HS-27A (cell line): ENCODE results near the gene PDE7B.
"Not testable (repeated sequence)": the region's sequence is repeated elsewhere in the genome, so short reads cannot be mapped to it uniquely, and the experiment has no call there.

Experiments used
- DNase-seq: peaks from one replicate; pipeline ENCODE4 v3.0.0-alpha.2; 2012; ENCODE audit warnings: low read depth, missing footprints

The PDE7B gene

GRCh38 chr6:135842618-135843392, 8.7 kb upstream of the PDE7B start:
- no peak for DNase-seq

GRCh38 chr6:135850882-135851281, 619 bp upstream of the PDE7B start:
- no peak for DNase-seq

- DNase-seq, result no peak
Observed at GRCh38 chr6:135852746-135853145, 1.2 kb downstream of the PDE7B start.

- DNase-seq, result no peak
Observed at GRCh38 chr6:135853227-135853626, 1.7 kb downstream of the PDE7B start.

GRCh38 chr6:135853986-135854385, 2.5 kb downstream of the PDE7B start:
- no peak for DNase-seq

- DNase-seq, result no peak
Observed at GRCh38 chr6:135854799-135855198, 3.3 kb downstream of the PDE7B start.

GRCh38 chr6:135858931-135859330, 7.4 kb downstream of the PDE7B start:
- no peak for DNase-seq

GRCh38 chr6:135860361-135860760, 8.9 kb downstream of the PDE7B start:
- DNase-seq, result no peak

GRCh38 chr6:135861189-135861588, 9.7 kb downstream of the PDE7B start:
- no peak for DNase-seq

- not testable (repeated sequence) for DNase-seq
Observed at GRCh38 chr6:135864929-135865328, 13.4 kb downstream of the PDE7B start.

- no peak for DNase-seq
Observed at GRCh38 chr6:135866445-135867123, 15.1 kb downstream of the PDE7B start.

GRCh38 chr6:135867332-135867731, 15.8 kb downstream of the PDE7B start:
- DNase-seq, result no peak

GRCh38 chr6:135869857-135870256, 18.4 kb downstream of the PDE7B start:
- no peak for DNase-seq

GRCh38 chr6:135870722-135871121, 19.2 kb downstream of the PDE7B start:
- no peak for DNase-seq

GRCh38 chr6:135871296-135871695, 19.8 kb downstream of the PDE7B start:
- DNase-seq, result peak; percentile 36

- DNase-seq, result peak; percentile 51
Observed at GRCh38 chr6:135871878-135872277, 20.4 kb downstream of the PDE7B start.

- DNase-seq, result no peak
Observed at GRCh38 chr6:135875446-135875845, 23.9 kb downstream of the PDE7B start.

GRCh38 chr6:135876058-135876457, 24.6 kb downstream of the PDE7B start:
- DNase-seq, result no peak

GRCh38 chr6:135877666-135878065, 26.2 kb downstream of the PDE7B start:
- no peak for DNase-seq

GRCh38 chr6:135880066-135880972, 28.8 kb downstream of the PDE7B start:
- no peak for DNase-seq

- no peak for DNase-seq
Observed at GRCh38 chr6:135883045-135883444, 31.5 kb downstream of the PDE7B start.

GRCh38 chr6:135883536-135883935, 32.0 kb downstream of the PDE7B start:
- no peak for DNase-seq

GRCh38 chr6:135884136-135884535, 32.6 kb downstream of the PDE7B start:
- DNase-seq, result no peak
